ENCODE measurements around the gene RNASE8. TPM values are rescaled to one million over a fixed set of nuclear protein-coding genes. Genes with fewer than 3 reads are reported as not detected.
A peak's percentile ranks its signal among the peaks of the same experiment; 100 is the strongest.

The RNASE8 gene
- polyA plus RNA-seq, 10 donors, result not detected

- DNase-seq, result peak; percentile 64 to 82 (median 65)
These were observed 14.4 kb downstream of the RNASE8 start for GRCh38 chr14:21072031-21072473.

DNA sequence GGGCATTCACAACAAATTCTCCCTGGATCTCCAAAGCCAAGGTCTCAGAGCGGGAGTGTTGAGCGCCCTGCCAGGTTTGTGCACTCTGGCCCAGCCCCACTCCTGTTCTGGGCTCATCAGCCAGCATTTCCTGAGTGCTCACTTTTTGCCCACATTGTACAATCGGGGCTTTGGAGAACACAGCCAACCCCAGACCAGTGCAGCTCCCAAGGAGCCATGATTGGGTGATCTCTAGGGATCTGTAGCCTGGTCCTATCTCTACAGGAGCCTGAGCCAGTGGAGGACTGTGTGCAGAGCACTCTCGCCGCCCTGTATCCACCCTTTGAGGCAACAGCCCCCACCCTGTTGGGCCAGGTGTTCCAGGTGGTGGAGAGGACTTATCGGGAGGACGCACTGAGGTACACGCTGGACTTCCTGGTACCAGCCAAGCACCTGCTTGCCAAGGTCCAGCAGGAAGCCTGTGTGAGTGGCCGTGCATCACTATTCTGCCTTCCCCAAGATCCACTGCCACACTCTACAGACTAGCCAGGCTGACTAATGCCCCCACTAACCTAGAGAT lies 15.2 kb downstream of the RNASE8 start:
- DNase-seq, result no peak

GRCh38 chr14:21073921-21074320 lies 16.3 kb downstream of the RNASE8 start:
- DNase-seq, result no peak

- DNase-seq, result no peak
These were observed 17.0 kb downstream of the RNASE8 start for GRCh38 chr14:21074398-21075272.

DNA sequence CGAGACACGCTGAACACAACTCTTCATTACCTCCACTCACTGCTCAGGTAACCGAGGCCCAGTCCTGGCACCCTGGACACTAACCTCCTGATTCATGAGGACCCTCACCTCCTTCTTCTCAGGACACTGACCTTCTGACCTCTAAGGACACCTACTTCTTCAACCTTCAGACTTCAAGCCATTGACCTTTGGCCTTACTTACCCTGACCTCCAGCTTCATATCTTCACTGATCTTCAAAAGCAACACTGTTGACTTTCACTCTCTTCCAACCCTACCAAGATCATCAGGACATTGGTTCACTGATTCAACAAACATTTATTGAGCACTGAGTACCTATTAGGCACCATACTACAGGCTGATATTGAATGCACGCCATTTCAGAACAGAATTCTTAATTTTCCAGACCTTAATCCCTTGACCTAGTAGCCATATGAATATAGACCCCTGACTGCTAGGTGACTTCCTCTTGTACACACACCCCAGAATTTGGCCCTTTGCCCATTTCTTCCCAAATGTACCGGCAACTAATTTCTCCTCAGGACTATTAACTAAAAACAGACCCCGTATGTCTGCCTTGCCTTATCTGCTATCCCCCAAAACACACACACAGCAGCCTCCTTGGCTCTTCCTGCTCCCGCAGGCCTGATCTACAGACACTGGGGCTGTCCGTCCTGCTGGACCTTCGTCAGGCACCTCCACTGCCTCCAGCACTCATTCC lies 18.3 kb downstream of the RNASE8 start:
- DNase-seq, result no peak

GRCh38 chr14:21077672-21078071 lies 20.1 kb downstream of the RNASE8 start:
- no peak for DNase-seq

DNA sequence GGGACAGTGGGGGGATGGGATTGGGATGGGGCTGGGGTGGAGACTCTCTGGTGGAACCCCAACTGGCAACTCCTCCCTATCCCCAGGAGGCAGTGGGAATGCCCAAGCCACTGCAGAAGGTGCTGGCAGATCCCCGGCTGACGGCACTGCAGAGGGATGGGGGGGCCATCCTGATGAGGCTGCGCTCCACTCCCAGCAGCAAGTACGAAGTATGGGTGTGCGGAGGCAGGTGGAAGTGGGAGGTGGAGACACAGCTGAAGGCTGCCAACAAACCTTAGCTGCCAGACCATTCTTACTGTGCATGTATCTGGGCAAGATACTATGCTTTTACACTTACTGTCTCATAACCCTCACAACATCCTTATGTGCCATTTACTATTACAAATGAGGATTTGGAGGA lies 20.7 kb downstream of the RNASE8 start:
- DNase-seq, result no peak

GRCh38 chr14:21078726-21079125 lies 21.1 kb downstream of the RNASE8 start:
- no peak for DNase-seq

DNA sequence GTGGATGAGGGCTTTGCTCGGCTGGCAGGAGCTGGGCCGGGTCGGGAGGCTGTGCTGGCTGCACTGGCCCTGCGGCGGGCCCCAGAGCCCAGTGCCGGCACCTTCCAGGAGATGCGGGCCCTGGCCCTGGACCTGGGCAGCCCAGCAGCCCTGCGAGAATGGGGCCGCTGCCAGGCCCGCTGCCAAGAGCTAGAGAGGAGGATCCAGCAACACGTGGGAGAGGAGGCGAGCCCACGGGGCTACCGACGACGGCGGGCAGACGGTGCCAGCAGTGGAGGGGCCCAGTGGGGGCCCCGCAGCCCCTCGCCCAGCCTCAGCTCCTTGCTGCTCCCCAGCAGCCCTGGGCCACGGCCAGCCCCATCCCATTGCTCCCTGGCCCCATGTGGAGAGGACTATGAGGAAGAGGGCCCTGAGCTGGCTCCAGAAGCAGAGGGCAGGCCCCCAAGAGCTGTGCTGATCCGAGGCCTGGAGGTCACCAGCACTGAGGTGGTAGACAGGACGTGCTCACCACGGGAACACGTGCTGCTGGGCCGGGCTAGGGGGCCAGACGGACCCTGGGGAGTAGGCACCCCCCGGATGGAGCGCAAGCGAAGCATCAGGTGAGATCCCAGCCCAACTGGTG lies 24.0 kb downstream of the RNASE8 start:
- no peak for DNase-seq

DNA sequence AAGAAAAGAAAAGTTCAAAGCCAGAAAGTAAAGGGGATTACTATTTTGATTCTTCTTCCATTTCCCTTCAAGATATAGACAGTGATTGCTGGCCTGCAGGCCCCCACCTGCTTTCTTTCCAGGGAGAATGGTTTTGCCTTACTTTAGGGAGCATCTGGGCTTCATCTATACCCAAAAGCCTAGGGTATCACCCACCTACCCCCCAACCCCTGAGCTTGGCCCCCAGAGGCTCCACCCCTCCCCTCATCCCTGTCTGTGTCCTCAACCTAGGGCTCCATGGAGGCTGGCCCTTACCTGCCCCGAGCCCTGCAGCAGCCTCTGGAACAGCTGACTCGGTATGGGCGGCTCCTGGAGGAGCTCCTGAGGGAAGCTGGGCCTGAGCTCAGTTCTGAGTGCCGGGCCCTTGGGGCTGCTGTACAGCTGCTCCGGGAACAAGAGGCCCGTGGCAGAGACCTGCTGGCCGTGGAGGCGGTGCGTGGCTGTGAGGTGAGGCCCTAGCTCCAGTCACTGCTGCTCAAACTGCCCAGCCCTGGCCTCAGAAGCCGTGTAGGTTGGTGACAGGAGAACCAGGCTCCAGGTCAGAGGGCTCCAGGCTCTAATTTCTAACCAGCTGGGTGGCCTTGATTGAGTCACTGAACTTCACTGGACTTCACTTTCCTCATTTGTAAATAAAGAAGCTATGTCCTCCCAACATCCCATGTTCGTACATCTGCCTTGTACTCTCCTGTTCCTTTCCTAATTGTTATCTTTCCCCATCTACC lies 26.1 kb downstream of the RNASE8 start:
- no peak for DNase-seq

- no peak for DNase-seq
These were observed 26.8 kb downstream of the RNASE8 start for GRCh38 chr14:21084396-21084795.

GRCh38 chr14:21084998-21085853 lies 27.6 kb downstream of the RNASE8 start:
- DNase-seq, result no peak

GRCh38 chr14:21086908-21087293 lies 29.3 kb downstream of the RNASE8 start:
- DNase-seq, result no peak

- peak; percentile 65 to 87 (median 83) for DNase-seq
These were observed 29.9 kb downstream of the RNASE8 start for GRCh38 chr14:21087294-21088091.

DNA sequence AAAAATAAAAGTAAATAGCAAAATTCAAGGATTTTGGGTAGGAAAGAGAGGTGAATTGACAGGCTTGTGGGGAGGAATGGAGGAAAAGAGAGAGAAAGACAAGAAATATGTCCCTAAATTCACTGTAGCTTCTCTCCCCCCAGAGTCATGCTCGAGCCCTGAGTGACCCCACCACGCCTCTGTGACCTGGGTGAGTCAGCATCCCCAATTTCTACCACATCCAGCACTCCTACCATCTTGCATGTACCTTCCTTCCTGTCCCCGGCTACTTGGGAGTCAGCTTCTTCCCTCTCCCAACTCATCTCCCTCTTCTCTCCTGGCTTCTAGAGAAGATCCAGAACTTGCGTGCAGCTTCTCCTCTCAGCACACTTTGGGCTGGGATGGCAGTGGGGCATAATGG lies 31.1 kb downstream of the RNASE8 start:
- DNase-seq, result no peak

DNA sequence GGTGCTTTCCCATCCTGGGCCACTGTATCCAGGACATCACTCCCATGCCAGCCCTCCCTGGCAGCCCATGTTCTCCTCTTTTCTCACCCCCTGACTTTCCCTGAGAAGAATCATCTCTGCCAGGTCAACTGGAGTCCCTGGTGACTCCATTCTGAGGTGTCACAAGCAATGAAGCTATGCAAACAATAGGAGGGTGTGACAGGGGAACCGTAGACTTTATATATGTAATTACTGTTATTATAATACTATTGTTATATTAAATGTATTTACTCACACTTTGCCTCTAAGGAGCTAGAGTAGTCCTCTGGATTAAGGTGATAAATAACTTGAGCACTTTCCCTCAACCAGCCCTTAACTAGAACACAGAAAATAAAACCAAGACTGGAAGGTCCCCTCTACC lies 31.6 kb downstream of the RNASE8 start:
- DNase-seq, result no peak

GRCh38 chr14:21089877-21090193 lies 32.2 kb downstream of the RNASE8 start:
- no peak for DNase-seq

DNA sequence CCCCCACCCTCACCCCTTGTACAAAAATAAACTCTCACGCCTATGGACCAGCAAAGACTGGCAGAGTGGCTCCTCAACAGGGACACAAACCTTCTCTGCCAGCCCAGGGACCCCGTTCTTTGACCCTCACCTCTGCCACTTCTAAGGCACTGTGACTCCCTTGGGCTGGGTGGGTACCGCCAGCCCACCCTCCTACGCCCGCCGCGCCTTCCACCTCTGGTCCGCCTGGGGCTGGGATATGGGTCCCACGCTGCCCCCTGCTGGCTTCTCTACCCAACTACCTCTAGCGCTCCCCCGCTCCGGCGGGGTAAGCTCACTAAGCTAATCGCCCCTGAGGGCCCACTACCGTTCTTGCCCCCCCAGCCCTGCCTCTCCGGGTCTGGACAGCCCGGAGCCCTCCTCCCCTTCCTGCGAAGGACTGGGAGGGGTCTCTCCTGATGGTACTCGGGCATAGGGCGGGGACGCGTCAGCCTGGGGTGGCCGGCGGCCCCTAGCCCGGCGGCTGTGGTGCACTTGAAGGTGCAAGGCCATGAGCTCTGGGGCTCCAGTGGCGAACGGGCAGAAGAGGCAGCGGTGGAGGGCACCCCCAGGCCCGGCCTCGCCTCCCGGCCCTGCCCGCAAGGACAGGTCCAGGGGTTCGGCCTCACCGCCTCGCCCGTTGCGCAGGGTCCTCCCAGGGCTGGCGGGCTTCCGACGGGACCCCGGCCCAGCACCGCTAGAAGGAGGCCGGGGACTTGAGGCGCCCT lies 32.7 kb downstream of the RNASE8 start:
- no peak for DNase-seq
